DMS 273 (cell line): Measurements from ENCODE around the gene TCEA3.

ENCODE experiments used
- DNase-seq: peaks from one replicate; lab custom pipeline; 2025; ENCODE audit not compliant: unreplicated experiment; lab: John Stamatoyannopoulos, UW

The TCEA3 gene

GRCh38 chr1:23339632-23340031 lies 84.9 kb downstream of the TCEA3 start:
- no peak for DNase-seq

DNA sequence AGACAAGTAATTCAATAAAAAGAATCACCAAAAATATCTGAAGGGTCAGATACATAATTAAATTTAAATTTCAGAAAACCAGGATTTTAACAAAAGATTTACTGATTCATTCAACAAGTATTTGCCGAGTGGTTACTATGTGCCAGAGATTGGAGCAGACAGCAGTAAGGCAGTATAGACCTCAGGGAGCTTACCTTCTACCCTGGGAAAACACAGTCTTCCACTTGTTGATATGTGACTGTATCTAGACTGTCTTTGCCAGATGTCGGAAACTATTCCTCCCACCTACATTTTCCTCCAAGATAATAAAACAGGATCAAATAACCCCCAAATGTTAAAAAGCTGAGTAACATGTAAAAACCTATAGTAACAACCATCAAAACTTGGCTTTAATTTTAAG lies 86.7 kb downstream of the TCEA3 start:
- no peak for DNase-seq

GRCh38 chr1:23331713-23332112 lies 92.8 kb downstream of the TCEA3 start:
- no peak for DNase-seq
